NK-92 (cell line): Measurements from ENCODE around the gene LGR6.
"Not testable (repeated sequence)": the region's sequence is repeated elsewhere in the genome, so short reads cannot be mapped to it uniquely, and the experiment has no call there.

Experiments used
- DNase-seq: peaks from one replicate; lab custom pipeline; 2025; ENCODE audit not compliant: unreplicated experiment; lab: John Stamatoyannopoulos, UW

The LGR6 gene

DNA sequence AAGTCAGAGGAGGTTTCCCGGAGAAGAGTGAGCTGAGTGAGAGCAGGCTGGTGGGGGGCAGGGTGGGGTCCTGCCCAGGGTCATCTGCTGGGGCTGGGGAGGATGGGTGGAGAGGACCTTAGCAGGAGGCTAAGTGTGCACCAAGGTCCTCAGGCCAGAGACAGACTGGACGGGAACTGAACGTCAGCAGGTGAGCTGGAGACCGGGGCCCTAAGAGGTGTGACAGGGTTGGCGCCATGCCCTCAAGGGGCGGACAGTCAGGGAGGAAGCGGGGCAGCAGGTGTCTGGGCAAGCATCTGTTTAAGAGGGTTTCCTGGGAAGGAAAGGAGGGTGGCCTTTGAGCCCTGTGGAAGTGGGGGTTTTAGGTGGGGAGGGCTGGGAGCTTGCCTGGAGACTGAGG, 19.6 kb upstream of the LGR6 start:
- DNase-seq = no peak

GRCh38 chr1:202176949-202177927, 16.4 kb upstream of the LGR6 start:
- no peak for DNase-seq

DNA sequence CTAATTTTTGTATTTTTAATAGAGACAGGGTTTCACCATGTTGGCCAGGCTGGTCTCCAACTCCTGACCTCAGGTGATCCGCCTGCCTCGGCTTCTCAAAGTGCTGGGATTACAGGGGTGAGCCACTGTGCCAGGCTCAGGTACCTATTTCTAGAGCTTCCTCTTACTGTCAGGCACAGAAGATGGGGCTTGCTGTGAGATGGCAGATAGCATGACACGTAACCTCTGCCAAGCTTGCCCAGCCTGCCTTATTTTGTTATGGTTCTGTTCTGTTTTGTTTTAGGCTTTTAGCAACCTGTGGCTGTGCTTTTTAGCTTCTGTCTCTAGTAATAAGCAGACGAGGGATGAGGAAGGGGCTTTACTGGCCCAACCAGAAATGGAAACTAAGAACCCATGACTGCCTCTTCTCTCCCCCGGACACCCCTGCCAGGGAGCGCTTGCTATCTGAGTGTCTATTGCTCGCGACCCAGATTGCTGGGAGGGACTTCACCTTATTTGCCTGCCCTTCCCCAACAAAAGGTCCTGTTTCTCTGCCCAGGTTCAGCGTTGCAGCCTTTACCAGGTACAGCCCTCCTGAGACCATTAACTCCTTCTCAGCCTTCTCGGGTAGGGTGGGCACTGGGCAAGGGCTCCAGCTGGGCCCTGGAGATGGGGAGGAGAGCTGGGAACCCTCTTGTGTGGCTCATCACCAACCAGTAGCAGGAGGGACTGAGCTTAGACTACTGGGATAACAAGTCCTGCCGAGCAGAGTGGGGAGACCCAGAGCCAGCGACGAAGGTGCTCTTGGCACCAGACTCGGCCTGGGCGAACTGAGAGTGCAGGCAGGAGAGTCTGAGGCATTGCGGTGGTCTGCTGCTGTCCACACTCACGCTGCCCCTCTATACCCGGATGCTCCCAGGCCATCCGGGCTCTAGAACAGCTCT, 13.5 kb upstream of the LGR6 start:
- no peak for DNase-seq

GRCh38 chr1:202180751-202181139, 12.9 kb upstream of the LGR6 start:
- not testable (repeated sequence) for DNase-seq

DNA sequence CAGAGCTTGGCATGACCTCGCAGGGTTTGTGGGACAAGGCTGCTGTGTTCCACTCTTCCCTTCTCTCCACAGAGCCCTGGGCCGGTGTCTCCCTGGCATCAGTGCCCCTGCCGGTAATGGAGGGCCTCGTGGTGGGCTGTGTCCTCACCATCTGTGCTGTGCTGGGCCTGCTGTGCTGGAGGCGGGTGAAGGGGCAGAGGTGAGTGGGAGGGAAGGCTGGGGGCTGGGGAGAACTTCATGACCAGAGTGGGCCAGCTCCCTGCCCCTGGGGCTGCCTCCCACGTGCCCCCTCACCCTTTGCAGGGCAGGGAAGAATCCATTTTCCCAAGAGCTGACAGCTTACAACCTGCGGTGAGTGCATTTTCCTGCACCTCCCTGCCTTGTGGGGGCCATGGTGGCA, 12.0 kb upstream of the LGR6 start:
- DNase-seq = no peak

DNA sequence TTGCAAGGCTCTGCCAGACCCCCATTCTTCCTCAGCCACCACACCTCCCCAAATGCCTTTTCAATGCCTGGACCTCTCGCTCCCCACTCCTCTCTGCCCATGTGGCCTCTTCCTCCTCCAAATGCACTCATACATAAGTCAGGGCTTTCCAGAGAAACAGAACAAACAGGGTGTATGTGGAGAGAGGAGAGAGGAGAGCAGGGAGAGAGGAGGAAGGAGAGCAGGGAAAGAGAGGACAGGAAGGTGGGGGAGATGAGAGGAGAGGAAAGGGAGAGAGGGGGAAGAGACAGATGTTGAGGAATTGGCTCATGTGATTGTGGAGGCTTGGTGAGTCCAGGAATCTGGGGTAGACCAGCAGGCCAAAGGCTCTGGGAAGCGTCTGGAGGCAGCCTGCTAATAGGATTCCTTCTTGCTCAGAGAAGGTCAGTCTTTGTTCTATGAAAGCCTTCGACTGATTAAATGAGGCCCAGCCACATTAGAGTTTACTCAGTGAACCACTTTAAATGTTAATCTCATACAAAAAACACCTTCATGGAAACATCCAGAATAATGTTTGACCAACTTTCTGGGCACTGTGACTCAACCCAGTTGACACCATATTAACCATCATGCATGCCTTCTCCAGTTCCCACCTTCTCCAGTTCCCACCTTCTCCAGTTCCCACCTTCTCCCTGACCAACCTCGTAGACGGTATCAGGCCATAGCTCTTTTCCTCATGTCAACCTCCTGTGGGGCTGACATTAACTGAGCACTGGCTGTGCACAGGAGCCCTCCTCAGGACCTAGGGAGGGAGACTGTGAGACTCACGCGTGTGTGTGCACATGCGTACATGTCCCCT, 11.3 kb upstream of the LGR6 start:
- DNase-seq = no peak

DNA sequence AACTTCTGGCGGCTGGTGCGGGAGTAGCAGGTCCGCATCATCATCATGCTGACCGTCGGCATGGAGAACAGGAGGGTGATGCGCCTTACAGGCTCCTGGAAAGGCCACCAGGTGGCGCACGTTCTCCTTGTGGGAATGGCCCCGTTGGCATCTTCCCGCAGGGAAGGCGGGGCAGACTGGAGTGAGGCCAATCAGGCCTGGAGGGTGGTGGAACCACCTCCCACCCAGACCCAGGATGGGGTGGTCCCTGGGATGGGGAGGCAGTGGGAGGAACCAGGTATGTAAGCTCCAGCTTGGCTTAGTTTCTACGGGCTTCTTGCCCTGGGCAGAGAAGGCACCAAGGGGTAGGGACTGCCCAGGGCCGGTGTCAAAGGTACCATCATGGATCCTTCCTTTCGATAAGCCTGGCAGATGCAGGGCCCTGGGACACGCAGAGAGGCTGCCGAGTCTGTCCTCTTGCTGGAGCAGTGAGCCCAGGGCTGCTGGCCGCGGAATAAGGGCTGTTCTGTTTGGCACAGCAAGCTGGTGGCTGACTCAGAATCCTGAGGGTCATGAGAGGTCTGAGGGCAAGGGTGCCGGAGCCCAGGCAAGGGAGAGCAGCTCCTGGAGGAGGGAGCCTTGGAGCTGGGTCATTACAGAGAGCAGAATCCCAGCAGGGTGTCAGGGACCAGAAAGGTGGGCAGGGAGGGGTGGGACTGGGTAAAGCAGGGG, 8.7 kb upstream of the LGR6 start:
- no peak for DNase-seq

DNA sequence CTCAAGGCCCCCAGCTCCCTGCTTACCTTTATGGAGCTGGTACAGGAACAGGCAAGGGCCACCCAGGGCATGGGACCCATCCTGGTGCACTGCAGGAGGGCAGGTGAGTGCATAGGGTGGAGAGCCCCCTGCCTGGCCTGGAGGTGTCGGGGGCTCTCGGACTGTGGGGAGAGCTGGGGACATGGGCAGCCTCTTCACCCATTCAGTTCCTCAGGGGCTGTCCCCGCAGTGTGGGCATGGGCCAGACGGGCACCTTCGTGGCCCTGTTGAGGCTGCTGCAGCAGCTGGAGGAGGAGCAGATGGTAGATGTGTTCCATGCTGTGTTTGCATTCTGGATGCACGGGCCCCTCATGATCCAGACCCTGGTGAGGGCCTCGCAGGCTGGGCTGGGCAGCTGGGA, 7.3 kb upstream of the LGR6 start:
- no peak for DNase-seq

GRCh38 chr1:202187041-202187671, 6.4 kb upstream of the LGR6 start:
- DNase-seq = no peak

GRCh38 chr1:202187697-202188407, 5.7 kb upstream of the LGR6 start:
- DNase-seq = no peak

- no peak for DNase-seq
These were observed 4.4 kb upstream of the LGR6 start for GRCh38 chr1:202189001-202189790.

DNA sequence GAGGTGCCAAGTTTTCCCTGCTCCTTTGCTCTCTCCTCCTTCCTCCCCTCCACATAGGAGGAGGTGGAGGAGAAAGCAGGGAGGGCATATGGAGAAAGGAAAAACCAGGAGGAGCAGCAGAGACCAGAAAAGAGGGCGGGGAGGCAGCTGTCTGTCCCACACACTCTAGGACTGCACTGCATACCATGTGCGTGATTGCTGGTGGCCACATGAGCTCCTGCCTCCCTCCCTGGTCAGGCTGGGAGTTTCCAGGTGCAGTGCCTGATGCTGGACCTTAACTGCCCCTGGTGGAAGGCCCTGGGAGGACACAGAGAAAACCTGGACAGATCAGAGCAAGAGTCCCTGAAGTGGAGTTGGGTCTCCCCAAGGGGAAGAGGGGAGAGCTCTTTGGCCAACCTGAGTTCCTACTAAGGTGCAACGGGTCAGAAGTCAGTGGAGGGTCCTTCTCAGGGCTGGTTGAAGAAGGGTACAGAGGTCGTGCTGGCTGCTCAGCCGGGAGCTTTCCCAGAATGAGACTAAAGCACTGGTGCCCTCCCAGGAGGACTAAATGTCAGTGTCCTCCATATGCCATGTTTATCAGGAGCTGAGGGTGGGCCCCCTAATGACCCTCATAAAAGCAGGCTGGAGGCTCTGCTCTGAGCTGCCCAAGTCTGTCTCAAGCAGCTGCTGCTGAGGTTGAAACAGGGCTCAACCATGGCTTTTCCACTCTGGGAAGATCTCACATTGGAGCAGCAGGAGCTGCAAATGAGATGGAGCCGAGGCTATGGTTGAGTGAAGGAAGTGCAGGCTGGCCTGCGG, 3.5 kb upstream of the LGR6 start:
- DNase-seq = no peak

GRCh38 chr1:202191391-202191790, 2.2 kb upstream of the LGR6 start:
- DNase-seq = not testable (repeated sequence)

- no peak for DNase-seq
These were observed 607 bp upstream of the LGR6 start for GRCh38 chr1:202192770-202193613.

- DNase-seq = no peak
These were observed 689 bp downstream of the LGR6 start for GRCh38 chr1:202194328-202194648.

DNA sequence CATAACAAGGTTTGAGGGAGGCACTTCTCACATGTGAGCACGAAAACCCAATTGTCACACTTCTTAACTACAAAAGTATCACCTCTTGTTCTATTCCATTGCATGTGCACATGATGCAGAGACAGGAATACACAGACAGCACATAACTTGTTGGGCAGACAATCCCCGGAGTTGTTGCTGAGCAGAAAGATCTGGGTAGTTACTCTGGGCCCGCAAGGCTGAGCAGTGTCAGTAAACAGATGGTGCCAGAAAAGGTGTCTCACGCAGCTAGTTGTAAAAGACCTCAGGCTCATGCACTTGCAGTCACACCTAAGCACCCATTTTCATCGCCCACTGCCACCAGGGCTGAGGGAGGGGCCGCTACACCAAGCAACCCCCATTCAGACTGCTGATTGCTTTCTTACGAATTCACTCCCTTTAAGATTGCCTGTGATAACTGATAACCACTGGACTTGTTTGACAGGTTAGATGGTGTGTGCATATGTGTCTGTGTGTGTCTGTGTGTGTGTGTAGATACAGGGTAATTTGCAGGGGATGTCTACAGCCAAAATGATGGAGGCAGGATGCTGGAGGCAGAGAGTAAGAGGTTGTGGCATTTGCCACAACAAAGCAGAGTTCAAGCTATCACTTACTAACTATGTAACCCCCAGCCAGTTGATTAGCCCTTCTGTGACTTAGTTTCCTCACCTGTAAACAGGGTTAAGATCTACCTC, 4.2 kb downstream of the LGR6 start:
- DNase-seq = no peak
